Transverse colon (tissue), 3 donors: ENCODE data around the gene MYRIP.

ENCODE experiments used
- POLR2A ChIP-seq: fragments of 450-650 bp; IDR thresholded peaks from one replicate; pipeline ENCODE4 v1.6.1; 2016; ENCODE audit warnings: antibody characterized with exemption, mild to moderate bottlenecking, moderate library complexity
- TF ChIP-seq, protein P1 (sequence below), 5 experiments: fragments of 200-600 bp in 3 of 5; fragments of 450-650 bp in 2 of 5; sonication (generic) in 3 of 5; IDR thresholded peaks; 1 replicate in 2 of 5; 2 replicates in 3 of 5; pipeline ENCODE4 v1.5.1; 2016 to 2017; ENCODE audit warnings: antibody characterized with exemption in 5 of 5, inconsistent platforms in 3 of 5, mild to moderate bottlenecking in 2 of 5, moderate library complexity in 1 of 5

DNA sequence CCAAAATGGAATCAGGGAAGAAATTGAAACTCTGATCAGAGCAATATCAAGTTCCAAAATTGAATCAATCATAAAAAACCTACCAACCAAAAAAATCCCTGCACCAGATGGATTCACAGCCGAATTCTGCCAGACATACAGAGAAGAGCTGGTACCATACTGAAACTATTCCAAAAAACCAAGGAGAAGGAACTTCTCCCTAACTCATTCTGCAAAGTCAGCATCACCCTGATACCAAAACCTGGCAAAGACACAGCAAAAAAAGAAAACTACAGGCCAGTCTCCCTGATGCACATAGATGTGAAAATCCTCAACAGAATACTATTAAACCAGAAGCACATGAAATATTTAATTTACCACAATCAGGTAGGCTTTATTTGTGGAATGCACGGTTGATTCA, 118.1 kb downstream of the MYRIP start:
- TF ChIP-seq, protein P1, sequence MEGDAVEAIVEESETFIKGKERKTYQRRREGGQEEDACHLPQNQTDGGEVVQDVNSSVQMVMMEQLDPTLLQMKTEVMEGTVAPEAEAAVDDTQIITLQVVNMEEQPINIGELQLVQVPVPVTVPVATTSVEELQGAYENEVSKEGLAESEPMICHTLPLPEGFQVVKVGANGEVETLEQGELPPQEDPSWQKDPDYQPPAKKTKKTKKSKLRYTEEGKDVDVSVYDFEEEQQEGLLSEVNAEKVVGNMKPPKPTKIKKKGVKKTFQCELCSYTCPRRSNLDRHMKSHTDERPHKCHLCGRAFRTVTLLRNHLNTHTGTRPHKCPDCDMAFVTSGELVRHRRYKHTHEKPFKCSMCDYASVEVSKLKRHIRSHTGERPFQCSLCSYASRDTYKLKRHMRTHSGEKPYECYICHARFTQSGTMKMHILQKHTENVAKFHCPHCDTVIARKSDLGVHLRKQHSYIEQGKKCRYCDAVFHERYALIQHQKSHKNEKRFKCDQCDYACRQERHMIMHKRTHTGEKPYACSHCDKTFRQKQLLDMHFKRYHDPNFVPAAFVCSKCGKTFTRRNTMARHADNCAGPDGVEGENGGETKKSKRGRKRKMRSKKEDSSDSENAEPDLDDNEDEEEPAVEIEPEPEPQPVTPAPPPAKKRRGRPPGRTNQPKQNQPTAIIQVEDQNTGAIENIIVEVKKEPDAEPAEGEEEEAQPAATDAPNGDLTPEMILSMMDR (IDR thresholded peaks at IDR 0.05): no peak
- no peak for TF ChIP-seq POLR2A
